ENCODE measurements around the gene ZNF579. TPM values are rescaled to one million over a fixed set of nuclear protein-coding genes. Genes with fewer than 3 reads are reported as not detected.

Gene ZNF579
- total and polyA plus RNA-seq, 2 of the 13 experiments (the other 11 are each of a cell fraction or from before 2014, with no cell fraction given): 2.1 to 2.9 TPM

- TF ChIP-seq ZNF503 (CRISPR knock-in tag; IDR thresholded peaks at IDR 0.05) (no peak), TARDBP (CRISPR knock-in tag; IDR thresholded peaks at IDR 0.05) (no peak), MTF1 (CRISPR knock-in tag; IDR thresholded peaks at IDR 0.05) (no peak), ZNF740 (CRISPR knock-in tag; IDR thresholded peaks at IDR 0.05) (no peak), HCFC1 (IDR thresholded peaks at IDR 0.05; ENCODE audit: low read depth, low read length) (no peak), ZNF569 (CRISPR knock-in tag; IDR thresholded peaks at IDR 0.05; ENCODE audit: borderline replicate concordance) (no peak), AKAP8 (CRISPR knock-in tag; IDR thresholded peaks at IDR 0.05) (no peak), ZNF7 (CRISPR knock-in tag; IDR thresholded peaks at IDR 0.05) (no peak), HOXD1 (CRISPR knock-in tag; IDR thresholded peaks at IDR 0.05) (no peak), MBD4 (IDR thresholded peaks at IDR 0.05; ENCODE audit: borderline replicate concordance, low read length) (no peak), ZNF253 (CRISPR knock-in tag; IDR thresholded peaks at IDR 0.05; ENCODE audit: borderline replicate concordance) (no peak), AKNA (CRISPR knock-in tag; IDR thresholded peaks at IDR 0.05; ENCODE audit: borderline replicate concordance) (no peak), ZBTB3 (CRISPR knock-in tag; IDR thresholded peaks at IDR 0.05; ENCODE audit: borderline replicate concordance, low read depth) (no peak), ZMYM3 (CRISPR knock-in tag; IDR thresholded peaks at IDR 0.05) (no peak), GATAD2A (CRISPR knock-in tag; IDR thresholded peaks at IDR 0.05) (peak; percentile 41; the same call in 1 of the 2 replicates), KLF13 (CRISPR knock-in tag; IDR thresholded peaks at IDR 0.05) (no peak), GTF2F1 (IDR thresholded peaks at IDR 0.05; ENCODE audit: low read length) (no peak), ZBTB7B (CRISPR knock-in tag; IDR thresholded peaks at IDR 0.05) (no peak), ZBTB37 (CRISPR knock-in tag; IDR thresholded peaks at IDR 0.05) (no peak), RXRB (CRISPR knock-in tag; IDR thresholded peaks at IDR 0.05; ENCODE audit: borderline replicate concordance) (peak; percentile 54; the same call in 1 of the 2 replicates), SAP130 (CRISPR knock-in tag; IDR thresholded peaks at IDR 0.05; ENCODE audit: low read depth) (peak; percentile 62), ZNF878 (CRISPR knock-in tag; IDR thresholded peaks at IDR 0.05) (no peak), TBL1XR1 (IDR thresholded peaks at IDR 0.05; ENCODE audit: borderline replicate concordance, low read length, partially characterized antibody) (no peak), ZFP41 (CRISPR knock-in tag; IDR thresholded peaks at IDR 0.05; ENCODE audit: borderline replicate concordance) (no peak), SRSF9 (IDR thresholded peaks at IDR 0.05; ENCODE audit: borderline replicate concordance, insufficient read depth, low read depth, low read length, poor library complexity, severe bottlenecking) (no peak)
Measured at GRCh38 chr19:55554741-55555152, 25.9 kb downstream of the ZNF579 start (continued).
